ENCODE results near the gene ZBTB40. TPM values are rescaled to one million over a fixed set of nuclear protein-coding genes. Genes with fewer than 3 reads are reported as not detected.

The ZBTB40 gene
- total and polyA plus RNA-seq, 4 donors = 2.1 to 11.2 (median 4.6) TPM

- H3K9me3 ChIP-seq (ENCODE audit: control insufficient read depth in 4 of 4, low read length in 3 of 4) = no peaks in the 10 kb centered on the region
- no peaks in the 10 kb centered on the region for H3K36me3 ChIP-seq (ENCODE audit: control insufficient read depth in 4 of 4, insufficient read depth in 3 of 4, low read depth in 1 of 4, low read length in 3 of 4)
- TF ChIP-seq YY1 (IDR thresholded peaks at IDR 0.05) (no peak), RAD21 (IDR thresholded peaks at IDR 0.05) (no peak), NR2F2 (IDR thresholded peaks at IDR 0.05) (no peak), ATF3 (IDR thresholded peaks at IDR 0.05) (no peak)
- no peak overlapping the region for H3K4me3 ChIP-seq (ENCODE audit: low read depth in 1 of 3, low read length in 3 of 3)
- DNase-seq (ENCODE audit: low spot score) = no peak
- whole genome bisulfite sequencing = 85% methylated on average over 12 of the region's 12 CpGs
- peaks cover 0 to 5% (median 2%) of the 10 kb centered on the region in 4 donors for H3K27me3 ChIP-seq (ENCODE audit: control insufficient read depth in 4 of 4, insufficient read depth in 4 of 4, low read length in 3 of 4)
- no peak overlapping the region for H3K9ac ChIP-seq (ENCODE audit: low read depth in 1 of 2, low read length in 2 of 2)
- H3K27ac ChIP-seq (ENCODE audit: low read depth in 1 of 2, low read length in 2 of 2) = no peak overlapping the region
- H3K4me1 ChIP-seq (ENCODE audit: control insufficient read depth in 4 of 4, insufficient read depth in 4 of 4, low read length in 3 of 4) = no peaks in the 10 kb centered on the region
Measured at GRCh38 chr1:22402356-22403053, 49.1 kb upstream of the ZBTB40 start.

- H3K4me1 ChIP-seq (ENCODE audit: control insufficient read depth in 4 of 4, insufficient read depth in 4 of 4, low read length in 3 of 4) = peaks cover 0 to 8% (median 0%) of the 10 kb centered on the region in 4 donors
- 72% methylated on average over 5 of the region's 5 CpGs for WGBS
- H3K9me3 ChIP-seq (ENCODE audit: control insufficient read depth in 4 of 4, low read length in 3 of 4) = no peaks in the 10 kb centered on the region
- no peaks in the 10 kb centered on the region for H3K36me3 ChIP-seq (ENCODE audit: control insufficient read depth in 4 of 4, insufficient read depth in 3 of 4, low read depth in 1 of 4, low read length in 3 of 4)
- no peak for TF ChIP-seq CTCF (IDR thresholded peaks at IDR 0.05; ENCODE audit: low read depth, low read length, missing input control)
- no peak for TF ChIP-seq NR2F2 (IDR thresholded peaks at IDR 0.05)
- TF ChIP-seq ATF3 (IDR thresholded peaks at IDR 0.05) = no peak
- TF ChIP-seq HNF4A (conservative IDR thresholded peaks at IDR 0.05) = no peak
- TF ChIP-seq RAD21 (IDR thresholded peaks at IDR 0.05) = no peak
- TF ChIP-seq FOXA2 (IDR thresholded peaks at IDR 0.05) = no peak
- TF ChIP-seq SP1 (IDR thresholded peaks at IDR 0.05) = no peak
- TF ChIP-seq JUND (IDR thresholded peaks at IDR 0.05) = no peak
- TF ChIP-seq ZBTB33 (IDR thresholded peaks at IDR 0.05) = no peak
- TF ChIP-seq MAX (IDR thresholded peaks at IDR 0.05) = no peak
- TF ChIP-seq RXRA (IDR thresholded peaks at IDR 0.05) = no peak
- no peak for TF ChIP-seq REST (IDR thresholded peaks at IDR 0.05)
- no peak for TF ChIP-seq GABPA (IDR thresholded peaks at IDR 0.05 in 1 of 2, conservative IDR thresholded peaks at IDR 0.05 in 1 of 2)
- TF ChIP-seq TAF1 (conservative IDR thresholded peaks at IDR 0.05) = no peak
- TF ChIP-seq EGR1 (IDR thresholded peaks at IDR 0.05; ENCODE audit: low read depth in 2 of 2) = no peak
- no peak for TF ChIP-seq YY1 (IDR thresholded peaks at IDR 0.05)
- TF ChIP-seq FOXA1 (IDR thresholded peaks at IDR 0.05) = no peak
- TF ChIP-seq HNF4G (IDR thresholded peaks at IDR 0.05) = no peak
- H3K4me3 ChIP-seq (ENCODE audit: low read depth in 1 of 3, low read length in 3 of 3) = no peak overlapping the region
- no peak overlapping the region for H3K27ac ChIP-seq (ENCODE audit: low read depth in 1 of 2, low read length in 2 of 2)
- no peak overlapping the region for H3K9ac ChIP-seq (ENCODE audit: low read depth in 1 of 2, low read length in 2 of 2)
- H3K27me3 ChIP-seq (ENCODE audit: control insufficient read depth in 4 of 4, insufficient read depth in 4 of 4, low read length in 3 of 4) = peaks cover 0 to 4% (median 2%) of the 10 kb centered on the region in 4 donors
- no peak for DNase-seq (ENCODE audit: low spot score)
Measured at GRCh38 chr1:22404486-22404885, 47.2 kb upstream of the ZBTB40 start.
